SK-N-MC (cell line): ENCODE measurements around the gene FBLN1.

Experiments used
- EZH2 ChIP-seq: fragments of 200-600 bp; sonication (generic); IDR thresholded peaks from one replicate; pipeline ENCODE4 v1.6.1; 2017; ENCODE audit warnings: antibody characterized with exemption
- FOXP2 ChIP-seq: optimal IDR thresholded peaks from 2 replicates; pipeline ENCODE3; 2011; ENCODE audit warnings: mild to moderate bottlenecking, moderate library complexity; ENCODE audit not compliant: insufficient read depth; ENCODE audit errors: extremely low read length, control extremely low read depth
- POLR2AphosphoS5 ChIP-seq: IDR thresholded peaks from 2 replicates; pipeline ENCODE4 v1.6.1; 2012; ENCODE audit warnings: mild to moderate bottlenecking, low read depth, low read length, borderline replicate concordance

- TF ChIP-seq POLR2AphosphoS5 (no peak), EZH2 (no peak), FOXP2 (no peak)
Observed at GRCh38 chr22:45522462-45522861, 19.8 kb downstream of the FBLN1 start.
